Mucosa of rectum (tissue), 2 donors: ENCODE measurements around the gene NAALADL1.

Source experiments
- H3K27ac ChIP-seq, 2 donors: one replicate each; pipeline ENCODE4 v1.7.0; 2013; ENCODE audit warnings: inconsistent platforms in 2 of 2, low read depth in 2 of 2, low read length in 2 of 2
- H3K27me3 ChIP-seq, 2 donors: one replicate each; pipeline ENCODE4 v1.7.0; 2013; ENCODE audit warnings: low read length in 2 of 2; ENCODE audit not compliant: control insufficient read depth in 2 of 2, insufficient read depth in 2 of 2
- H3K36me3 ChIP-seq, 2 donors: one replicate each; pipeline ENCODE4 v1.7.0; 2013; ENCODE audit warnings: low read length in 2 of 2; ENCODE audit not compliant: control insufficient read depth in 2 of 2, insufficient read depth in 2 of 2
- H3K4me1 ChIP-seq, 2 donors: one replicate each; pipeline ENCODE4 v1.7.0; 2013; ENCODE audit warnings: low read length in 2 of 2, mild to moderate bottlenecking in 1 of 2; ENCODE audit not compliant: control insufficient read depth in 2 of 2, insufficient read depth in 2 of 2
- H3K4me3 ChIP-seq, 2 donors: one replicate each; pipeline ENCODE4 v1.7.0; 2013; ENCODE audit warnings: low read length in 2 of 2
- H3K9ac ChIP-seq, 2 donors: one replicate each; pipeline ENCODE4 v1.7.0; 2013; ENCODE audit warnings: low read length in 2 of 2, low read depth in 1 of 2, mild to moderate bottlenecking in 1 of 2
- H3K9me3 ChIP-seq, 2 donors: one replicate each; pipeline ENCODE4 v1.7.0; 2013; ENCODE audit warnings: low read length in 2 of 2; ENCODE audit not compliant: control insufficient read depth in 2 of 2
- donor health status: healthy.
- donor health status: Normal muscosa, but diverticular disease.

NAALADL1 gene

GRCh38 chr11:65053827-65054508, 4.4 kb downstream of the NAALADL1 start:
- no peaks in the 10 kb centered on the region for H3K36me3 ChIP-seq
- no peaks in the 10 kb centered on the region for H3K27me3 ChIP-seq
- H3K4me3 ChIP-seq, result no peak overlapping the region

GRCh38 chr11:65051398-65051858, 6.9 kb downstream of the NAALADL1 start:
- no peak overlapping the region for H3K4me3 ChIP-seq
- H3K9me3 ChIP-seq, result no peaks in the 10 kb centered on the region
- no peaks in the 10 kb centered on the region for H3K36me3 ChIP-seq
- no peak overlapping the region for H3K27ac ChIP-seq
- no peaks in the 10 kb centered on the region for H3K27me3 ChIP-seq
- no peaks in the 10 kb centered on the region for H3K4me1 ChIP-seq
- H3K9ac ChIP-seq, result no peak overlapping the region

More at GRCh38 chr11:65053827-65054508, 4.4 kb downstream of the NAALADL1 start:
- H3K9ac ChIP-seq, result no peak overlapping the region
- H3K9me3 ChIP-seq, result no peaks in the 10 kb centered on the region
- no peak overlapping the region for H3K27ac ChIP-seq
- H3K4me1 ChIP-seq, result peaks cover 4 to 5% of the 10 kb centered on the region in 2 donors

- H3K36me3 ChIP-seq, result peaks cover 9 to 12% of the 10 kb centered on the region in 2 donors
- H3K4me3 ChIP-seq, result peak overlapping the region; percentile 52 to 64
- H3K27me3 ChIP-seq, result no peaks in the 10 kb centered on the region
- no peaks in the 10 kb centered on the region for H3K9me3 ChIP-seq
- H3K4me1 ChIP-seq, result peaks cover 4 to 9% of the 10 kb centered on the region in 2 donors
- peak overlapping the region in 1 of 2 donors; percentile 52 for H3K27ac ChIP-seq
- H3K9ac ChIP-seq, result peak overlapping the region; percentile 41 to 51
Observed at GRCh38 chr11:65047581-65048422, 10.6 kb downstream of the NAALADL1 start.

DNA sequence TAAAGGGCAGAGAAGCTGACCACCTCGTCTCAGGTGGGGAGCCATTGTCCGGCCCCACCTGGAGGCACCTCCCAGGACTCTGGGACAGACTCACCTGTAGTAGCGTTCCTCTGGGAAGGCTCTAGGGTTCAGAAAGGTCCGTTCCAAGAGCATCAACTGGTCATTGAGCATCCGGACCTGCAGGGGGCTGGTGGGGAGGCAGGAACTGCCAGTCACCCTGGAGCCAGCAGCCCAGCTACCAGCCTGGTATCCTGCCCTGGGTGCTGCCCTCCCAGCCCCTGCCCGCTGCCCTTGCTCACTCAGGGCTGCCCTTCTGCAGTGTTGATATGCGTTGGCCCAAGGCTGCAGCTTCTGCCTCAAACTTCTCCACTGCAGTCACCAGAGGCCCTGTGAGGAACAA, 12.6 kb downstream of the NAALADL1 start:
- Histone ChIP-seq H3K9me3 (no peaks in the 10 kb centered on the region), H3K4me3 (no peak overlapping the region), H3K4me1 (peaks cover 11 to 17% of the 10 kb centered on the region in 2 donors), H3K36me3 (peaks cover 9 to 12% of the 10 kb centered on the region in 2 donors), H3K27me3 (no peaks in the 10 kb centered on the region), H3K9ac (no peak overlapping the region), H3K27ac (no peak overlapping the region)

- Histone ChIP-seq H3K4me3 (no peak overlapping the region), H3K9me3 (no peaks in the 10 kb centered on the region), H3K36me3 (peaks cover 9 to 12% of the 10 kb centered on the region in 2 donors), H3K4me1 (peaks cover 11 to 17% of the 10 kb centered on the region in 2 donors), H3K27ac (no peak overlapping the region), H3K27me3 (no peaks in the 10 kb centered on the region), H3K9ac (no peak overlapping the region)
Observed at GRCh38 chr11:65045061-65045460, 13.3 kb downstream of the NAALADL1 start.

DNA sequence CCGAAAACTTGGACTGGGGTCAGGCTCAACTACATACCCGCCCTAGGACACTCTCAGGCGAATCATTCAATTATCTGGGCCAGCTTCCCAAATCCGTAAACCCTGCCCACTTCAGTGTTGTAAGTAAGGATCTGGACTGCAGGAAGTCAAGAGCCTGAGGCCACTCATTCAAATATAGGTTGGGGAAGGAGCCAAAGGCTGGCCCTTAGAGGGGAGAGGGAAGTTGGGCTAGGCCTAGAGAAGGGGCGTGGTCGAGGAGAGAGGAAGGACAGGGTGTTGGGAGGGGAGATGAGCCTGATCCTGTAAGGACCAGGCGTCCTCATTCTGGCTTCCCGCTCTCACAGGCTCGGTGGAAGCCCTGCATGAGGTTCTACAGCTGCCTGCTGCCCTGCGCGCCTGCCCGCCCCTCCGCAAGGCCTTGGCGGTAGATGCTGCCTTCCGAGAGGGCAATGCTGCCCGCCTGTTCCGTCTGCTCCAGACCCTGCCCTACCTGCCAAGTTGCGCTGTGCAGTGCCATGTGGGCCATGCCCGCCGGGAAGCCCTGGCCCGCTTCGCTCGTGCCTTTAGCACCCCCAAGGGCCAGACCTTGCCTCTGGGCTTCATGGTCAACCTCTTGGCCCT, 14.4 kb downstream of the NAALADL1 start:
- Histone ChIP-seq H3K4me1 (peaks cover 11 to 17% of the 10 kb centered on the region in 2 donors), H3K36me3 (peaks cover 9 to 14% of the 10 kb centered on the region in 2 donors)

GRCh38 chr11:65042891-65043290, 15.5 kb downstream of the NAALADL1 start:
- peaks cover 17 to 21% of the 10 kb centered on the region in 2 donors for H3K36me3 ChIP-seq
- H3K27me3 ChIP-seq, result no peaks in the 10 kb centered on the region
- peak overlapping the region in 1 of 2 donors; percentile 10 for H3K4me3 ChIP-seq
- H3K9ac ChIP-seq, result no peak overlapping the region
- no peaks in the 10 kb centered on the region for H3K9me3 ChIP-seq
- no peak overlapping the region for H3K27ac ChIP-seq
- H3K4me1 ChIP-seq, result peaks cover 11 to 17% of the 10 kb centered on the region in 2 donors

More for the DNA sequence above, 14.4 kb downstream of the NAALADL1 start:
- Histone ChIP-seq H3K9ac (no peak overlapping the region), H3K27ac (no peak overlapping the region), H3K27me3 (no peaks in the 10 kb centered on the region), H3K9me3 (no peaks in the 10 kb centered on the region), H3K4me3 (no peak overlapping the region)

GRCh38 chr11:65040847-65041622, 17.3 kb downstream of the NAALADL1 start, which contains the start of gene SAC3D1:
Gene SAC3D1, plus strand, starts transcription at chr11:65041210. Its CDS starts 83 bp downstream, at chr11:65041293.
- no peaks in the 10 kb centered on the region for H3K27me3 ChIP-seq
- peaks cover 11 to 17% of the 10 kb centered on the region in 2 donors for H3K4me1 ChIP-seq
- peak within 1 kb of the TSS; percentile 73 to 81 for H3K4me3 ChIP-seq
- no peaks in the 10 kb centered on the region for H3K9me3 ChIP-seq
- peak within 1 kb of the TSS; percentile 97 for H3K27ac ChIP-seq
- H3K9ac ChIP-seq, result peak within 1 kb of the TSS; percentile 27 to 80
- peaks cover 23 to 26% of the 10 kb centered on the region in 2 donors for H3K36me3 ChIP-seq

GRCh38 chr11:65040520-65040846, 17.9 kb downstream of the NAALADL1 start:
- H3K4me1 ChIP-seq, result peaks cover 11 to 17% of the 10 kb centered on the region in 2 donors
- no peaks in the 10 kb centered on the region for H3K9me3 ChIP-seq
- H3K36me3 ChIP-seq, result peaks cover 27 to 29% of the 10 kb centered on the region in 2 donors
- H3K27ac ChIP-seq, result peak overlapping the region; percentile 97
- H3K27me3 ChIP-seq, result no peaks in the 10 kb centered on the region
- H3K9ac ChIP-seq, result peak overlapping the region; percentile 27 to 80
- H3K4me3 ChIP-seq, result peak overlapping the region; percentile 73 to 81
